Stimulated activated effector memory CD8-positive, alpha-beta T cell treated with anti-CD3 and anti-CD28 coated beads, Interleukin-12 subunit alpha, Interleukin-12 subunit beta, amount 100 ng/mL, for 72 hours (primary cell): ENCODE measurements around the gene SHLD3.
"Not testable (repeated sequence)": the region's sequence is repeated elsewhere in the genome, so short reads cannot be mapped to it uniquely, and the experiment has no call there.

Source experiments
- ATAC-seq: fragments of 150-1000 bp; cut with Tn5 transposase; 2 replicates; pipeline ENCODE4 v1.10.0; 2021
- DNase-seq, 2 donors: peaks; one replicate each; pipeline ENCODE4 v3.0.0; 2021 to 2022; ENCODE audit warnings: low spot score in 2 of 2
- H3K27ac Mint-ChIP-seq: one replicate; pipeline ENCODE4 v1.8.0; 2022; ENCODE audit warnings: mild to moderate bottlenecking, mixed read lengths
- H3K36me3 Mint-ChIP-seq: one replicate; pipeline ENCODE4 v1.8.0; 2022; ENCODE audit warnings: mild to moderate bottlenecking, mixed read lengths
- H3K4me1 Mint-ChIP-seq: one replicate; pipeline ENCODE4 v1.8.0; 2022; ENCODE audit warnings: mixed read lengths
- H3K4me3 Mint-ChIP-seq: one replicate; pipeline ENCODE4 v1.8.0; 2022; ENCODE audit warnings: mild to moderate bottlenecking, mixed read lengths
- H3K9me3 Mint-ChIP-seq: one replicate; pipeline ENCODE4 v1.8.0; 2022; ENCODE audit warnings: mixed read lengths

SHLD3 gene, protein sequence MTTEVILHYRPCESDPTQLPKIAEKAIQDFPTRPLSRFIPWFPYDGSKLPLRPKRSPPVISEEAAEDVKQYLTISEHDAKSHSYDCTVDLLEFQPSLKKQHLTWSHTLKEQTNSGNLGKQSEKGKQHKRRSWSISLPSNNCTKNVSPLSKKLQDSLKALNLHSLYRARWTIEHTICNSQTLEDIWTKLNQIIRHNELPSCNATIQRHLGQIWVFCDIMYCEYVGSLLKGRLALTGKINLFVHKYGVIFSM

DNA sequence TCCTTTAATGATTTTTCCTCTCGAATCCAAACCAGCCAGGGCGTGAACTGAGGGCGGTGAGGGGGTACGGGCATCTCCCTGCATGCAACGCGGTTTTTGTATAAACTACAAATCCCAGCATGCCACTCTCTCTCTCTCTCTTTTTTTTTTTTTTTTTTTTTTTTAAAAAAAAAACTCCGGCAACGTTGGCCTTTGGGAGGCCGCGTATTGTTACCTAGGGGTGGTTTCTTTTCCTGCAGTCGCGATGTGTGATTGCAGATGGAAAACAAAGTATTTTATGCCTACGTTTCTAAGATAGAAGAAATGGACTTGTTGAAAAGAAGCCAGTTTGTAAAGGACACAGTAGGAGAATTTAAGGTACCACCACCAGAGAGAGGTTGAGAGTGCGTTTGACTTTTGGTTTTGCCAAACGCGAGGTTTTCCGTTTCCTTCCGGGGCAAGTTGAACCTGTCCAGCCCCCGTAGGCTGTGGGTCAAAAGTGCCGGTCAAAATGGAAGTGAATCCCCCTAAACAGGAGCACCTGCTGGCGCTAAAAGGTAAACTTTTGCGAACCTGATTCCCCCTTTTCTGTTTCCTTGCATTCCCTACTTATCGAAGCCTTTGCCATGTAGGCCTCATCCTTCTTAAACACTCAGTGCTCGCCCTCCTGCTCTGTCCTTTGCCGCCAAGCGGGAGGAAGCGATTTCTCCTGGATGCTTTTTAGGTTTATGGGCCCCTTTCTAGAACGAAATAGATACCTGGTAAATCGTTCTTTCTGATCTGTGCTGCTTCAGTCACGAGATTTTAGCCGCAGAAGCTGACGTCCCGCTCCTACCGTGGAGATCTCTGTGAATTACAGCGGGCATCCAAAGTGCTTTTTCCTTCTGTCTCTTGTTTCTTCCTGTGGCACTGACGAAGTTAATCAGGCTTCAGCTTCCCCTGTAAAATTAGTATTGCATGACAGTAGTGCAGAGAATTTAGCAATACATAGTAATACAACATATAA lies at the start of gene SHLD3, which contains the start of gene TRAPPC13:
TSS of gene SHLD3 (plus strand) at position 457 of the 985 bp plus-strand sequence. CDS start 4,561 bp downstream, outside the sequence.
TSS of gene TRAPPC13 (plus strand) at position 457 of the 985 bp plus-strand sequence. CDS start at position 491, 34 bp downstream.
- H3K36me3 Mint-ChIP-seq, result peaks cover 58% of the 10 kb centered on the region
- DNase-seq, result peak; percentile 52 to 86
- peak; percentile 87 for ATAC-seq
- H3K9me3 Mint-ChIP-seq, result no peaks in the 10 kb centered on the region
- peaks cover 22% of the 10 kb centered on the region for H3K4me1 Mint-ChIP-seq
- peak within 1 kb of the TSS; percentile 90 for H3K4me3 Mint-ChIP-seq
- H3K27ac Mint-ChIP-seq, result peak within 1 kb of the TSS; percentile 97

DNA sequence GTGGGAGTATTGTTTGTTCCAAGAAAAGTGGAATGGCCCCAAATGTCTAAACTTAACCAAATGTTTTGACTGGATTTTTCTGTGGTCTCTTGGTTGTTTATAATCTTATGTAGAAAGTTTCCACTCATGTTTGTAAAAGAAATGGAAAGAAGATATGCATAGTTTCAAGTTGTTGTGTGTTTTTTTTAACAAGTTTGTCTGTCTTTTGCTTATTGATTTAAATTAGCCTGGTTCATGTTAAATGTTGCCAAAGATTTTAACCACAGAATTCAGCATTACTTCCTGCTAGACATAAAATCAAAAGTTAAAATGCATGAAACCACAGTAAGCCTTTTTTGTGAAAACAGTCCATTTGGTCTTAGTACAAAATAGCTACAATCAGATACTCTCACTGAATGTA lies 47.7 kb upstream of the SHLD3 start:
- ATAC-seq (no peak), DNase-seq (no peak)
- no peak overlapping the region for H3K4me3 Mint-ChIP-seq
- H3K9me3 Mint-ChIP-seq, result no peaks in the 10 kb centered on the region
- H3K27ac Mint-ChIP-seq, result peak overlapping the region; percentile 63
- peaks cover 96% of the 10 kb centered on the region for H3K36me3 Mint-ChIP-seq
- H3K4me1 Mint-ChIP-seq, result peaks cover 15% of the 10 kb centered on the region

DNA sequence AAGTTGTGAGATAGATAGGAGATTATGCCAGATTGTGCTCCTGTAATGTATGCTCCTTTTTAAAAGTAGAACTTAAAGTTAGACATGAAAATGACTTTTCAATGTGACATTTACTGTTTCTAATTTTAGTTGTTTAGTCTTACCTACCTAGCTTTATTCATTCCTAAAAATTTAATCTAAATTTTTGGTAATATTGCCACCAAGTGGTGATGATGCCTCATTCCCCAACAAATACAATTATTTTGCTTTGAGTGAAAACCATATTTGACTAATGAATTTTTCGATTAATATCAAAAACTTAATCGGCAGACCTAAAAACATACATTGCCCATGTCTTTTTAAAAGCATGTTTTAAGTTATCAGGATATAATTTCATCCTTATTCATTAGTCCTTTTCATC lies 36.1 kb upstream of the SHLD3 start:
- DNase-seq (no peak), ATAC-seq (no peak)
- no peak overlapping the region for H3K27ac Mint-ChIP-seq
- H3K9me3 Mint-ChIP-seq, result no peaks in the 10 kb centered on the region
- H3K36me3 Mint-ChIP-seq, result peaks cover 97% of the 10 kb centered on the region
- no peaks in the 10 kb centered on the region for H3K4me1 Mint-ChIP-seq
- H3K4me3 Mint-ChIP-seq, result no peak overlapping the region

DNA sequence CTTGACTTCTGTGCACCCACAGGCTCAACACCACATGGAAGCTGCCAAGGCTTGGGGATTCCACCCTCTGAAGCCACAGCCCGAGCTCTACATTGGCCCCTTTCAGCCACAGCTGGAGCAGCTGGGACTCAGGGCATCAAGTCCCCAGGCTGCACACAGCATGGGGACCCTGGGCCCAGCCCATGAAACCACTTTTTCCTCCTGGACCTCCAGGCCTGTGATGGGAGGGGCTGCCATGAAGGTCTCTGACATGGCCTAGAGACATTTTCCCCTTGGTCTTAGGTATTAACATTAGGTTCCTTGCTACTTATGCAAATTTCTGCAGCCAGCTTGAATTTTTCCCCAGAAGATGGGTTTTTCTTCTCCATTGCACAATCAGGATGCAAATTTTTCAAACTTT lies 23.1 kb upstream of the SHLD3 start:
- not testable (repeated sequence) for DNase-seq, ATAC-seq, H3K4me3 Mint-ChIP-seq, H3K9me3 Mint-ChIP-seq
- Mint-ChIP-seq H3K4me1 (peaks cover 11% of the 10 kb centered on the region), H3K36me3 (peaks cover 100% of the 10 kb centered on the region), H3K27ac (peak overlapping the region; percentile 29)

DNA sequence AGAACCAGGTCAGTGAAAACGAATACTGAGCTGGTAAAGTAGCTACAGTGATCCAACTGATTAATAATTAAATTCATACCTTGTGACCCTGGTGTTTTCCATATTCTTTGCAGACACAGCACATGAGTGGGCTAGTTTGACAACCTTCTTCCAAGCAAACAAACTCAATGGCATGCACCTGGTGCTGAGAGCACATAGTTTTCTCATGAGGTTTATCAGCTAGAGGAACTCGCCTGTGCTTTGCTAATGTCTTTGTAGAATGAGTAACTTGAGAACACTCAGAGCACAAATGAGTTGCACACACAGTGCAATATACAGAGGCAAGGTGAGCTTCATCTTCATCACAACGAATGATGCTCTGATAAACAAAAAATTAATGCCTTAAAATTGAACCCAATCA lies 13.3 kb upstream of the SHLD3 start:
- no peak for ATAC-seq
- H3K36me3 Mint-ChIP-seq, result peaks cover 99% of the 10 kb centered on the region
- H3K9me3 Mint-ChIP-seq, result no peaks in the 10 kb centered on the region
- DNase-seq, result no peak
- H3K4me1 Mint-ChIP-seq, result no peaks in the 10 kb centered on the region
- no peak overlapping the region for H3K4me3 Mint-ChIP-seq
- no peak overlapping the region for H3K27ac Mint-ChIP-seq

DNA sequence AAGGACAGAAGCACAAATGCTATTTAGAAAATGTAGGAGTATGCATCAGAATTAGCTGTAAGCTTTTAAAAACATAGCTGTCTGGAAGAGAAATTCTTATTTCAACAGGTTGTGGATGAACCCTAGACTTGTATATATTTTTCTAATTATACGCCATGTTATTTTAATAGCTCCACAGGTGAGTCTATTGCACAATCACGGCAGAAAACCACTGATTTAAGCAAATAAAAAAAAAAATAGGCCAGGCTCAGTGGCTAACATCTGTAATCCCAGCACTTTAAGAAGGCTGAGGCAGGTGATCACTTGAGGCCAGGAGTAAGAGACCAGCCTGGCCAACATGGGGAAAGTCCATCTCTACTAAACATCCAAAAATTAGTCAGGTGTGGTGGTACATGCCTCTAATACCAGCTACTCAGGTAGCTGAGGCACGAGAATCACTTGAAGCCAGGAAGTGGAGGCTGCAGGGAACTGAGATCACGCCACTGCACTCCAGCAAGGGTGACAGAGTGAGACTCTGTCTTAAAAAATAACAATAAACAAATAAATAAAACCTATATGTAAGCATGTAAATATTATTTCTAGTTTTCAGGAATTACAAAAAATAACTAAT lies 12.4 kb upstream of the SHLD3 start:
- DNase-seq (no peak), ATAC-seq (no peak)
- no peaks in the 10 kb centered on the region for H3K9me3 Mint-ChIP-seq
- peaks cover 96% of the 10 kb centered on the region for H3K36me3 Mint-ChIP-seq
- H3K4me3 Mint-ChIP-seq, result no peak overlapping the region
- H3K27ac Mint-ChIP-seq, result no peak overlapping the region
- H3K4me1 Mint-ChIP-seq, result no peaks in the 10 kb centered on the region

DNA sequence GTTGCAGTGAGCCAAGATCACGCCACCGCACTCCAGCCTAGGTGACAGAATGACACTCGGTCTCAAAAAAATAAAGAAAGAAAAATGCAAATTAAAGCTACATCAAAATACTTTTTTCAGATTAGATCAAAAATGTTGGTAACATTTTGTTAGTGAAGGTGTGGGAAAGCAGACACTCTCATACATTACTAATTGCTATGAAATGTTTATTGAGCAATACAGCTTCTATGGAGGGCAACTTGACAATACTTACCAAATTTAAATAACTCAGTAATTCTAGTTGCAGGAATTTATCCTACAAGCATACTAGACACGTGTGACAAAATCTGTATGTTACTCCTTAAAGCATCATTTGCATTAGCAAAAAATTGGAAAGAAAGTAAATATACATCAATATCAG lies 4.8 kb upstream of the SHLD3 start:
- Mint-ChIP-seq H3K27ac (no peak overlapping the region), H3K9me3 (no peaks in the 10 kb centered on the region), H3K4me1 (peaks cover 22% of the 10 kb centered on the region), H3K4me3 (no peak overlapping the region), H3K36me3 (peaks cover 63% of the 10 kb centered on the region)
- DNase-seq (no peak), ATAC-seq (no peak)

DNA sequence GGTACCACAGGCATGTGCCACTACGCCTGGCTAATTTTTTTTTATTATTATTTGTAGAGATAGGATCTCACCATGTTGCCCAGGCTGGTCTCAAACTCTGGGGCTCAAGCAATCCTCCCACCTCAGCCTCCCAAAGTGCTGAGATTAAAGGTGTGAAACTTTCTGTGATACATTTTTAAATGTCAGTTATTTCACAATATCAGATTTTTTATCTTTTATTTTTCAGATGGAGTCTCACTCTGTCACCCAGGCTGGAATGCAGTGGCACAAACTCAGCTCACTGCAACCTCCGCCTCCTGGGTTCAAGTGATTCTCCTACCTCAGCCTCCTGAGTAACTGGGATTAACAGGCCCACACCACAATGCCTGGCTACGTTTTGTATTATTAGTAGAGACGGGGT lies 2.9 kb upstream of the SHLD3 start:
- DNase-seq, ATAC-seq, H3K9me3 Mint-ChIP-seq, H3K27ac Mint-ChIP-seq: not testable (repeated sequence)
- peak overlapping the region; percentile 90 for H3K4me3 Mint-ChIP-seq
- H3K4me1 Mint-ChIP-seq, result peaks cover 29% of the 10 kb centered on the region
- peaks cover 53% of the 10 kb centered on the region for H3K36me3 Mint-ChIP-seq

DNA sequence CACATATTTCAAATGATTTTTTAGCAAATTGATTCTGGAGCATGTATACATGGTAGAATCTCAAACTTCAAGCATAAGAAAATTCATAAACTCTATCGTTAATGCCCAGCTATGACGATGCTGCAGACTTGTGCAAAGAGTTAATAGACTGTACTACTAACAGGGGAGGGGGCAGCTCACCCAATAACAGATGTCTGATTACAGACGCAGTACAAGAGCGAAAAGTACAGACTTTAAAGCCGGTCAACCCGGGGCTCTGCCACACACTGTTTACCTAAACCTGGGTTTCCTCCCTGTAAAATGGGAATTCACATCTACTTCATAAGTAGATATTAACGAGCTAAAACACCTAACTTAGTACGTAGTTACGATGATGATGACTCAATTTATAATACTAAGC lies 1.3 kb upstream of the SHLD3 start:
- no peaks in the 10 kb centered on the region for H3K9me3 Mint-ChIP-seq
- peak overlapping the region; percentile 97 for H3K27ac Mint-ChIP-seq
- peaks cover 51% of the 10 kb centered on the region for H3K36me3 Mint-ChIP-seq
- DNase-seq (no peak), ATAC-seq (no peak)
- peaks cover 29% of the 10 kb centered on the region for H3K4me1 Mint-ChIP-seq
- H3K4me3 Mint-ChIP-seq, result peak overlapping the region; percentile 90

DNA sequence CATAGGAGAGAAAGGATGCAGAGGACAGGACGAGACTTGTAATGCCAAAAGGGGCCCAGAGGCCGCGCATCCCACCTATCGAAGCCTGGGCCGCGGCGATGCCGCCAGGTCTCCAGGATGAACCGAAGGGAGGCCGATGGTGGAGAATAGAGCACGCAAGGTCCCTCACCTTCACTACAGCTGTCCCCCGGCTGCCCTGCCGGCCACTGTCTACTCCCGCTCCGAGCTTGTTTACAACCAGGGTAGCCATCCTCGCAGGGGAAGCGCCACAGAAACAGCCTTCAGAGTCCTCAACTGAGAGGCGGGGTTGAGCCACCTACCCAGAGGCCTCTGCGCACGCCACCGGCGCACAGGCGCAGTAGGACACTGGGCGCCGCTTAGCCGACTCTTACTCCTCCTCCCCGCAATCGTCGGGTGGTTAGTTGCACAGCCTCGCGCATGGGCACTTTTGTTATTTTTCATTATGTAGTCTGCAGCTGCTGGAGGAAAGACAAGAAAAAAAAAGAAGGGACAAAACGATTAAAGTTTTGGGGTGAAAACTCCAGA lies 729 bp upstream of the SHLD3 start, which contains the start of gene TRIM23:
TSS of gene TRIM23 (minus strand) at position 309 of the 546 bp plus-strand sequence. CDS start at position 250, 59 bp downstream.
- peaks cover 57% of the 10 kb centered on the region for H3K36me3 Mint-ChIP-seq
- ATAC-seq, result peak; percentile 98
- H3K27ac Mint-ChIP-seq, result peak within 1 kb of the TSS; percentile 97
- H3K4me3 Mint-ChIP-seq, result peak within 1 kb of the TSS; percentile 90
- DNase-seq, result peak; percentile 77 to 93
- H3K9me3 Mint-ChIP-seq, result no peaks in the 10 kb centered on the region
- H3K4me1 Mint-ChIP-seq, result peaks cover 25% of the 10 kb centered on the region

DNA sequence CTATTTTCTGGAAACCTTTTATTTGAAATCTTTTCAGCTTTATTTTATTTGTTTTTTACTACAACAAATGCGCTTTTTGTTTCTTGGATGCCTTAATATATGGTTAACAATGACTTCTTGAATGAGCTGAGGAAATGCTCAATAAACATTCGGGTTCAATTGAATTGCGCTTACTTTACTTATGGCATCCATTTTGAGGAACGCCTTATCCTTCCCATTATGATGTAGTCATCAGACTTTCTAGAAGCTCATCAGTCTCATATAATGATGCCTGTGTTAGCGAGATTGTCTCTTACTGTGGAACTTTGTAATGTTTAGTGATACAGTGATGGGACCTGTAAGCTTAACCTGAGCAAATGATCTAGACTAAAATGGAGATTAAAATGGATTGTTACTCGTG lies 916 bp downstream of the SHLD3 start:
- Mint-ChIP-seq H3K4me3 (peak overlapping the region; percentile 90), H3K4me1 (peaks cover 22% of the 10 kb centered on the region), H3K36me3 (peaks cover 60% of the 10 kb centered on the region), H3K9me3 (no peaks in the 10 kb centered on the region), H3K27ac (peak overlapping the region; percentile 97)
- no peak for ATAC-seq
- DNase-seq, result no peak

DNA sequence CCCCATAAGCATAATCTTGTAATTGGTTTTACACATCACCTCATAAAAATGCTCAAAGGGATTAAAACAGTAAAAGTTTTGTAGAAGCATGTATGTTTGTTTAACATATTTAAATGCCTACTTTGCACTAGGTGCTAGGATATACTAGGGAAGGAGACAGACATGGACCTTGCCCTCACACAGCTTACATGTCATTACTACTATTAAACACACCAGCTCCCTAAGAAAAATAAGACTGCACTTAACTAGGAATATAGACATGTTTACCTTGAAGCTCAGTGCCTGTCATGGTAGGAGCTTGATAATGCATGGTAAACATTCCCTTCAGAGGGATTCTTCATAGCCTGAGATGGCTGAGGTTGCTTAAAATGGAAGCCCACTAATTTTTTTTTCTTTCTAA lies 6.2 kb downstream of the SHLD3 start:
- Mint-ChIP-seq H3K27ac (no peak overlapping the region), H3K36me3 (peaks cover 51% of the 10 kb centered on the region), H3K4me1 (peaks cover 3% of the 10 kb centered on the region), H3K4me3 (no peak overlapping the region), H3K9me3 (no peaks in the 10 kb centered on the region)
- ATAC-seq (no peak), DNase-seq (no peak)

DNA sequence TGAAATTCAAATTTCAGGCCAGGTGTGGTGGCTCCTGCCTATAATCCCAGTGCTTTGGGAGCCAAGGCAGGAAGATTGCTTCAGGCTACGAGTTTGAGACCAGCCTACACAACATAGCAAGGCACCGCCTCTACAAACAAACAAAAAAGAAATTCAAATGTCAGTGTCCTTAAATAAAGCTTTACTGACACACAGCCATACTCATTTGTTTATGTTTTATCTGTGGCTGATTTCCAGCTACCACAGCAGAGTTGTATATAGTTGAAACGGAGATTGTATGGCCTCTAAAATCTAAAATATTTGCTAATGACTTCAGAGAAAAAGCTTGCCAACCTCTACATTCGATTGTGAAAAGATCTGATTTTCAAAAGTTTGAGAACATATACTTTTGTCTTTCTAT lies 15.4 kb downstream of the SHLD3 start:
- Mint-ChIP-seq H3K27ac (no peak overlapping the region), H3K9me3 (no peaks in the 10 kb centered on the region), H3K4me1 (no peaks in the 10 kb centered on the region)

DNA sequence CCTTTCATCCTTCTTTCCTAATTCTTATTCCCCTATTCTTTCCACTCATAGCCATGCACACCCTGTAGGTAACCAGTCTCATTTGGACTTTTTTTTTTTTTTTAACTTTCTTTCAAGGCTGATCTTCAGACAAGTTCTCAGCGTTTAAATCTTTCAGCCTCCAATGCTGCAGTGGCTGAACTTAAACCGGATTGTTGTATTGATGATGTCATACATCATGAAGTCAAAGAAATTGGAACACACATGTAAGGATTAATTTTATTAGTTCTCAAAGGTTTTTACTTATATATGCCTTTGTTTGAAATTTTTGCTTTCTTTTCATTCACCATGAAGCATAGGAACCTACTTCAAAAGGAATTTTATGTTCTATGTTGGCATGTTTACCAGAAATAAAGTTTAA lies 22.1 kb downstream of the SHLD3 start:
- DNase-seq (no peak), ATAC-seq (no peak)
- no peaks in the 10 kb centered on the region for H3K9me3 Mint-ChIP-seq
- no peaks in the 10 kb centered on the region for H3K4me1 Mint-ChIP-seq
- peaks cover 68% of the 10 kb centered on the region for H3K36me3 Mint-ChIP-seq
- no peak overlapping the region for H3K27ac Mint-ChIP-seq
- no peak overlapping the region for H3K4me3 Mint-ChIP-seq

More for the DNA sequence above, 15.4 kb downstream of the SHLD3 start:
- Mint-ChIP-seq H3K36me3 (peaks cover 76% of the 10 kb centered on the region), H3K4me3 (no peak overlapping the region)
- no peak for ATAC-seq
- no peak for DNase-seq

DNA sequence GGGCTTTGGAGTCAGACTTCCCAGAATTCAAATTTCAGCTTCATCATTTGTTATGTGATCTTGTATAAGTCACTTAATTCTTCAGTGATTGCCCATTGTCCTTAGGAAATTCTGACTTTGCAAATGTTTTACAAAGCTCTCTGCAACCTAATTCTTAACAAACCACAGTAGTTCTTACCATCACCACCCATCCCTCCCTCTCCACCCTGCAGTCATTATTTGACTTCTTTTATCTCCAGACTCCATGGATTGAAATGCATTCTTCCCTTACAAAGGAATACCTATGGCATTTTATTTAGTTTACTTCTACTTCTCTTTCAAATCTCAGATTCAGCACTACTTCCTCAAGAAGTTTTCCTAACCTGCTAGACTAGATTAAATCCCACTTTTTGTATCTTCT lies 23.1 kb downstream of the SHLD3 start:
- ATAC-seq (no peak), DNase-seq (no peak)
- H3K9me3 Mint-ChIP-seq, result no peaks in the 10 kb centered on the region
- no peaks in the 10 kb centered on the region for H3K4me1 Mint-ChIP-seq
- H3K4me3 Mint-ChIP-seq, result no peak overlapping the region
- H3K27ac Mint-ChIP-seq, result peak overlapping the region; percentile 4
- H3K36me3 Mint-ChIP-seq, result peaks cover 70% of the 10 kb centered on the region
